ENCODE results near the gene CADM1.

- no peak for TF ChIP-seq POLR2AphosphoS5 (IDR thresholded peaks at IDR 0.05)
- no peak for TF ChIP-seq POLR2A (IDR thresholded peaks at IDR 0.05; ENCODE audit: low read depth)
- no peak for TF ChIP-seq CTCF (IDR thresholded peaks at IDR 0.05)
Observed at GRCh38 chr11:115340874-115341273, 163.3 kb downstream of the CADM1 start.

Measured in esophagus muscularis mucosa (tissue), 3 donors.